ENCODE data around the gene KRT40. TPM values are rescaled to one million over a fixed set of nuclear protein-coding genes. Genes with fewer than 3 reads are reported as not detected.

KRT40 gene
- total RNA-seq, 1 donor from 2014 or later: not detected

DNA sequence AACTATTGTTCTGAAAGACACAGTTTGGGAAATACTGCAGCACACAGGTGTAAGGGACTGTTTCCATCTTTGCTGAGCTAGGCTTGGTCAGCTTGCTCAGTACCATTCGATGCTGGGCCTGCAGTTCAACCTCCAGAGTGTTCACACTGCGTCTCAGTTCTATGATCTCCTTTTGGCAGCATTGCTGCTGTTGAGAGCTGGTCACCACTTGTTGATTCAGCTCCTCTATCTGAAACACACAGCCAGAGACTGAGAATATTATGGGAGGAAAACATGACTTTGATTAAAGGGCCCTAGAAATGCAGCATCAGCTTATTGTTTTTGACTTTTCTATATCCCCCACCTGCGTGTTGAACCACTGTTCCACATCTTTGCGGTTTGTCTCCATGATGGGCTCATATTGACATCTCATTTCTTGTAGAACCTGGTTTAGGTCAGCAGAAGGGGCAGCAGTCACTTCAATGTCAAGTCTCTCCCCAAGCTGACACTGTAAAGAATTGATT is 22.0 kb downstream of the KRT40 start:
- H3K27me3 Mint-ChIP-seq (ENCODE audit: low read depth): peaks cover 6% of the 10 kb centered on the region
- no peaks in the 10 kb centered on the region for H3K4me1 Mint-ChIP-seq
- H3K36me3 Mint-ChIP-seq (ENCODE audit: low read depth): no peaks in the 10 kb centered on the region
- no peak overlapping the region for H3K27ac Mint-ChIP-seq (ENCODE audit: unreplicated experiment)
- TF ChIP-seq, protein P1, sequence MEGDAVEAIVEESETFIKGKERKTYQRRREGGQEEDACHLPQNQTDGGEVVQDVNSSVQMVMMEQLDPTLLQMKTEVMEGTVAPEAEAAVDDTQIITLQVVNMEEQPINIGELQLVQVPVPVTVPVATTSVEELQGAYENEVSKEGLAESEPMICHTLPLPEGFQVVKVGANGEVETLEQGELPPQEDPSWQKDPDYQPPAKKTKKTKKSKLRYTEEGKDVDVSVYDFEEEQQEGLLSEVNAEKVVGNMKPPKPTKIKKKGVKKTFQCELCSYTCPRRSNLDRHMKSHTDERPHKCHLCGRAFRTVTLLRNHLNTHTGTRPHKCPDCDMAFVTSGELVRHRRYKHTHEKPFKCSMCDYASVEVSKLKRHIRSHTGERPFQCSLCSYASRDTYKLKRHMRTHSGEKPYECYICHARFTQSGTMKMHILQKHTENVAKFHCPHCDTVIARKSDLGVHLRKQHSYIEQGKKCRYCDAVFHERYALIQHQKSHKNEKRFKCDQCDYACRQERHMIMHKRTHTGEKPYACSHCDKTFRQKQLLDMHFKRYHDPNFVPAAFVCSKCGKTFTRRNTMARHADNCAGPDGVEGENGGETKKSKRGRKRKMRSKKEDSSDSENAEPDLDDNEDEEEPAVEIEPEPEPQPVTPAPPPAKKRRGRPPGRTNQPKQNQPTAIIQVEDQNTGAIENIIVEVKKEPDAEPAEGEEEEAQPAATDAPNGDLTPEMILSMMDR (conservative IDR thresholded peaks at IDR 0.05): no peak
- H3K9me3 Mint-ChIP-seq: no peaks in the 10 kb centered on the region
- H3K4me3 Mint-ChIP-seq: no peak overlapping the region
- DNase-seq (ENCODE audit: low read depth, low spot score): no peak

DNA sequence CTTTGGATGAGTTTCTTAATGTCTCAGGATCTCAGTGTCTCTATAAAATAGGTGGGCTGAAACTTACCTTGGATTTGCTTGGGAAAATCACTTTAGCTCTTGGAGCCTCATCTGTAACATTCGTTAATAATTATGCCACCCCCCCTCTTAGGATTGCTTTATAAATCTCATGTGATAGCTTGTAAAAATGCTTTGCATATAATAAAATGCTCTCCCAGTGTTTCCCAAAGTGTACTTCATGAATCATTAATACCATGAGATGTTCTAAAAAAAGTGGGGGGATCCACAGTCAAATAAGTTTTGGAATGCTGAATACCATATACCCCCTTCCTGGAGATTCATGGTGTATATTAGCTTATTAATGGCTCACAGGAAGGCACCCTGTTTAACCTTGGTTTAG is 22.5 kb downstream of the KRT40 start:
- DNase-seq (ENCODE audit: low read depth, low spot score): no peak
- Mint-ChIP-seq H3K4me3 (no peak overlapping the region), H3K27me3 (ENCODE audit: low read depth) (peaks cover 2% of the 10 kb centered on the region), H3K27ac (ENCODE audit: unreplicated experiment) (no peak overlapping the region), H3K9me3 (no peaks in the 10 kb centered on the region), H3K4me1 (peaks cover 4% of the 10 kb centered on the region), H3K36me3 (ENCODE audit: low read depth) (no peaks in the 10 kb centered on the region)
- TF ChIP-seq, protein P1 (conservative IDR thresholded peaks at IDR 0.05): no peak

DNA sequence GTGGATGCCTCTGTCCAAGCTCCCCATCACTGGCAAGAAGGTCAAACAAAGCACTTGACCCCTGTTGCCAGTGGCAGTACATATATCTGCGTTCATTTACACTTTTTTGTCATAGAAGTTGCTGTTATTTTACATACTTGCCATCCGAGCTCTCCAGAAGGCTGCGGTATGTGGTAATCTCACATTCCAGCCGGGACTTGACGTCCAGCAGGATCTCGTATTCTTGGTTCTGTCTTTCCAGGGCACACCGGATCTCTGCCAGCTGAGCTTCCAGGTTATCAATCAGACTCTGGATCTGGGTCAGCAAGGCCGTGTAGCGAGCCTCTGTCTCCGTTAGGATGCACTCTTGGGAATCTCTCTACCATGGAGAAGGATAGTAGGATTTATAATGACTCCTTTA is 24.0 kb downstream of the KRT40 start:
- Mint-ChIP-seq H3K4me3 (no peak overlapping the region), H3K27ac (ENCODE audit: unreplicated experiment) (no peak overlapping the region), H3K36me3 (ENCODE audit: low read depth) (no peaks in the 10 kb centered on the region), H3K4me1 (peaks cover 5% of the 10 kb centered on the region), H3K27me3 (ENCODE audit: low read depth) (no peaks in the 10 kb centered on the region), H3K9me3 (no peaks in the 10 kb centered on the region)
- TF ChIP-seq, protein P1 (conservative IDR thresholded peaks at IDR 0.05): no peak
- DNase-seq (ENCODE audit: low read depth, low spot score): no peak

DNA sequence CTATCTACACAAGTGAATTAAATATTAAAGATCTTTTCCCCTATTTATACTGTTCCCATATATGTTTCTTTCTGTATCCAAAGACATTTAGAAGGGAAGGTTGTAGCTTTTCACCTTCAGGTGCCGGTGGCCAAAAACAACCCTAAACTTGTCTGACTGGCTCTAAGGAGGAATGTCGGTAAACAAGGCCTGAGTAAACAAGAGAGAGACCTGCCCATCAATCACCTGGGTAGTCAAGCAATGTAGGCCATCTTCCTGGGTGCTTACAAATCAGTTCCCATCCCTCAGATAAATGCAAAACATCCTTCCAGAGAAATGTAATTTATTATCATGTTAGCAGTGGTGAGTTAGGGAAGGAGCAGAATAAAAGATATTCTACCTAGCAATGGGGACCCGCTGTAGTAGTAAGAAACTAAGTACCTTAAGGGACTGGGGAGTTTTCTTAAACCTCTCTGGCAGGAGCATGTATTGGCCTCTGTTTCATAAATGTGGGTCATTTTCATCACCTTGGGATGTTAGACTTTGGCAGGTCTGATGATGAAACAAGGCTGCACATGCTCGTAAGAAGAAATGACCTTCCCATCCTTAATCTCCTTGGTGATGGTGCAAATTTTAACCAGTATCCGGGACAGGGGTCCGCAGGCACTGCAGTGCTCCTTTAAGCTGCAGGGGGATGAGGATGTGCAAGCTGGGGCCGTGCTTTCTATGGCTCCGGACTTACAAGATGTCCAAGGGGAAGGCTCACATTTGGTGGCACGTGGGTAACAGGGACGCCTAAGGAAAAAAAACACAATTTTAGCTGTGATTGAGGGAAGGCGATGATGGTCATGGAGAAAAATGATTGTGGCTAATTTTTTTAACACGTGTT is 25.8 kb downstream of the KRT40 start:
- Mint-ChIP-seq H3K36me3 (ENCODE audit: low read depth) (no peaks in the 10 kb centered on the region), H3K4me1 (peaks cover 5% of the 10 kb centered on the region), H3K27me3 (ENCODE audit: low read depth) (no peaks in the 10 kb centered on the region), H3K9me3 (no peaks in the 10 kb centered on the region), H3K27ac (ENCODE audit: unreplicated experiment) (no peak overlapping the region), H3K4me3 (no peak overlapping the region)
- DNase-seq (ENCODE audit: low read depth, low spot score): no peak
- TF ChIP-seq, protein P1 (conservative IDR thresholded peaks at IDR 0.05): no peak

DNA sequence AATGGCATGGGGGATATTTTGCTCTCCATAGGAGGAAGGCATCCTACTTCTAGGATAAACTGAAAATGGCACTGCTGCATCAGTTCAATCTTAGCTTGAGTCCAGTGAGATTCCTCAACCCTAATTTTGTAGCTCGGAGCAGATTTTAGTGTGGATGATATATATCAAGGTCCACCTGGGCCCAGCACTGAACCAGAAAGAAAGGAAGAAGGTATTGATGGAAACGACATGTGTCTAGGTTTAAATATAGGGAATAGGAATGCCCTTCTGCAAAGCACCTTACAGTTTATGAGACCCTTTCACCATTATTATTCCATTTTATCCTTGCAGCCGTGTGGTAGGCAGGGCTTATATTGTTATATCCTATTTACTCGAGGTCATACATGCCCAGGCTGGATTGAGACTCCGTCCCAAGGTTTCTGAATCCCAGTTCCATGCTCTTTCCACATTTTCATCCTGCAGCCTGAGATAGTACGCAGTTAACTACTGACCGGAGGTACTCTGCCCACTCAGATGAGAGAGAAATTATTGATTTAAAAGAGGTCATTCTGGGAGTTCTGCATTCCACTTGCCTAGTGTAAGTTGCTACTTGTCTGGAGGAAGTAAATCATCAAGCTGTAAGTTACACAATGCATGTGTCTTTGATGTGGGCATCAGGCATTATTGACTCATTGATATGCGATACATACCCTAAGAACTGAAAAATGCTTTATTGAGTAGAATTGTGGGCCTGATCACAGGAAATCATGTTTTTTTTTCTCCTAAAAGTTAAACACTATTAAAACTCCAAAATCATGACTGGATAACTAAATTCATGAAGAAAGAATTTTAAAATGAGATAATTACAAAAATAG is 27.5 kb downstream of the KRT40 start:
- Mint-ChIP-seq H3K9me3 (no peaks in the 10 kb centered on the region), H3K27ac (ENCODE audit: unreplicated experiment) (no peak overlapping the region), H3K36me3 (ENCODE audit: low read depth) (no peaks in the 10 kb centered on the region), H3K4me3 (no peak overlapping the region), H3K27me3 (ENCODE audit: low read depth) (no peaks in the 10 kb centered on the region), H3K4me1 (peaks cover 5% of the 10 kb centered on the region)
- no peak for DNase-seq (ENCODE audit: low read depth, low spot score)
- TF ChIP-seq, protein P1 (conservative IDR thresholded peaks at IDR 0.05): no peak

All from neural crest cell (in vitro differentiated cells).